ENCODE results near the gene CDH4. TPM values are rescaled to one million over a fixed set of nuclear protein-coding genes. Genes with fewer than 3 reads are reported as not detected.

CDH4 gene
- total and polyA plus RNA-seq, 2 donors (not counting 1 experiment from before 2014, with no cell fraction given), result not detected

DNA sequence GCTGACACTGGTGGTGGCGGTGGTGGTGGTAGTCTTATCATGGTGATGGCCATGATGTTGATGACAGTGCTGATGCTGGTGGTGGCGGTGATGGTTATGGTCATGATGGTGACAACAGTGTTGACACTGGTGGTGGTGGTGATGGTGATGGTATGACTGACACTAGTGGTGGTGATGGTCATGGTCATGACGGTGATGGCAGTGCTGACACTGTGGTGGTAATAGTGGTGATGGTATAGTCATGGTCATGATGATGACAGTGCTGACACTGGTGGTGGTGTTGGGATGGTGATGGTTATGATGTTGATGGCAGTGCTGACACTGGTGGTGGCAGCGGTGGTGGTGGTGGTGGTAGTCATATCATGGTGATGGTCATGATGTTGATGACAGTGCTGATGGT lies 205.7 kb downstream of the CDH4 start:
- H2AFZ ChIP-seq (ENCODE audit: insufficient read depth, low read depth, low read length, poor library complexity, severe bottlenecking), result no peak overlapping the region
- ChIA-PET CTCF (no interaction called here), POLR2A (no interaction called here)
- no peaks in the 10 kb centered on the region for H4K20me1 ChIP-seq (ENCODE audit: control insufficient read depth, insufficient read depth, low read length, poor library complexity, severe bottlenecking)
- no peaks in the 10 kb centered on the region for H3K79me2 ChIP-seq (ENCODE audit: control insufficient read depth, insufficient read depth, low read length)
- H3K36me3 ChIP-seq (replicated peaks in 1 of 2; ENCODE audit: control extremely low read depth in 1 of 2, control insufficient read depth in 1 of 2, extremely low read depth in 1 of 2, insufficient read depth in 2 of 2, low read length in 1 of 2), result no peaks in the 10 kb centered on the region
- H3K9me3 Mint-ChIP-seq (ENCODE audit: insufficient read depth), result peaks cover 3% of the 10 kb centered on the region
- H3K27me3 ChIP-seq (replicated peaks in 1 of 4; ENCODE audit: control extremely low read depth in 1 of 4, control insufficient read depth in 3 of 4, insufficient read depth in 4 of 4, low read length in 3 of 4), result no peaks in the 10 kb centered on the region
- H3K9me3 ChIP-seq (ENCODE audit: control extremely low read depth in 1 of 3, control insufficient read depth in 2 of 3, insufficient read depth in 1 of 3, low read length in 2 of 3), result peaks cover 0 to 36% (median 0%) of the 10 kb centered on the region in 3 donors
- no peak overlapping the region for H3K27ac Mint-ChIP-seq
- no peak overlapping the region for H3K4me2 ChIP-seq (replicated peaks; ENCODE audit: low read depth, low read length, poor library complexity, severe bottlenecking)
- no peak for DNase-seq
- no peak overlapping the region for H3K4me3 ChIP-seq (ENCODE audit: control extremely low read depth in 1 of 5, extremely low read depth in 1 of 5, insufficient read depth in 1 of 5, low read depth in 2 of 5, low read length in 4 of 5)
- H3K9ac ChIP-seq (ENCODE audit: low read length), result no peak overlapping the region
- intact Hi-C loops (cut with micrococcal nuclease), result no loop called here
- WGBS (ENCODE audit: insufficient coverage), result 98% methylated on average over 4 of the region's 4 CpGs
- H3K4me3 Mint-ChIP-seq, result no peak overlapping the region
- no peak for ATAC-seq (ENCODE audit: low read depth)
- TF ChIP-seq EZH2 (IDR thresholded peaks at IDR 0.05; ENCODE audit: borderline replicate concordance, insufficient read depth, low read depth, low read length, poor library complexity, severe bottlenecking), result no peak
- TF ChIP-seq, protein P1, sequence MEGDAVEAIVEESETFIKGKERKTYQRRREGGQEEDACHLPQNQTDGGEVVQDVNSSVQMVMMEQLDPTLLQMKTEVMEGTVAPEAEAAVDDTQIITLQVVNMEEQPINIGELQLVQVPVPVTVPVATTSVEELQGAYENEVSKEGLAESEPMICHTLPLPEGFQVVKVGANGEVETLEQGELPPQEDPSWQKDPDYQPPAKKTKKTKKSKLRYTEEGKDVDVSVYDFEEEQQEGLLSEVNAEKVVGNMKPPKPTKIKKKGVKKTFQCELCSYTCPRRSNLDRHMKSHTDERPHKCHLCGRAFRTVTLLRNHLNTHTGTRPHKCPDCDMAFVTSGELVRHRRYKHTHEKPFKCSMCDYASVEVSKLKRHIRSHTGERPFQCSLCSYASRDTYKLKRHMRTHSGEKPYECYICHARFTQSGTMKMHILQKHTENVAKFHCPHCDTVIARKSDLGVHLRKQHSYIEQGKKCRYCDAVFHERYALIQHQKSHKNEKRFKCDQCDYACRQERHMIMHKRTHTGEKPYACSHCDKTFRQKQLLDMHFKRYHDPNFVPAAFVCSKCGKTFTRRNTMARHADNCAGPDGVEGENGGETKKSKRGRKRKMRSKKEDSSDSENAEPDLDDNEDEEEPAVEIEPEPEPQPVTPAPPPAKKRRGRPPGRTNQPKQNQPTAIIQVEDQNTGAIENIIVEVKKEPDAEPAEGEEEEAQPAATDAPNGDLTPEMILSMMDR (IDR thresholded peaks at IDR 0.05), result no peak
- H3K4me1 Mint-ChIP-seq, result no peaks in the 10 kb centered on the region
- H3K4me1 ChIP-seq (ENCODE audit: control insufficient read depth in 2 of 2, insufficient read depth in 2 of 2, low read length in 2 of 2), result no peaks in the 10 kb centered on the region
- no peaks in the 10 kb centered on the region for H3K27me3 Mint-ChIP-seq
- no peak overlapping the region for H3K27ac ChIP-seq (ENCODE audit: low read length in 2 of 2)

DNA sequence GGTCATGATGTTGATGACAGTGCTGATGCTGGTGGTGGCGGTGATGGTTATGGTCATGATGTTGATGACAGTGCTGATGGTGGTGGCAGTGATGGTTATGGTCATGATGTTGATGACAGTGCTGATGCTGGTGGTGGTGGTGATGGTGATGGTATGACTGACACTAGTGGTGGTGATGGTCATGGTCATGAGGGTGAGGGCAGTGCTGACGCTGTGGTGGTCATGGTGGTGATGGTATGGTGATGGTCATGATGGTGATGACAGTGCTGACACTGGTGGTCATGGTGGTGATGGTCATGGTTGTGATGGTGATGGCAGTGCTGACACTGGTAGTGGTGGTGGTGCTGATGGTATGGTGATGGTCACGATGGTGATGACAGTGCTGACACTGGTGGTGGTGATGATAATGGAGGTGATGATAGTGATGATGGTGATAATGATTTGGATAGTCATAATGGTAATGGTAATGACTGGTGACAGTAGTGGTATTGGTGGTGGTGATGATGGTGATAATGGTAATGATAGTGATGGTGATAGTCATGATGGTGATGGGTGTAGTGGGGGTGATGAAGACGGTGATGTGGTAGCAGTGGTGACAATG lies 206.2 kb downstream of the CDH4 start:
- no peaks in the 10 kb centered on the region for H3K36me3 ChIP-seq (replicated peaks in 1 of 2; ENCODE audit: control extremely low read depth in 1 of 2, control insufficient read depth in 1 of 2, extremely low read depth in 1 of 2, insufficient read depth in 2 of 2, low read length in 1 of 2)
- ATAC-seq (ENCODE audit: low read depth), result no peak
- DNase-seq, result no peak
- H2AFZ ChIP-seq (ENCODE audit: insufficient read depth, low read depth, low read length, poor library complexity, severe bottlenecking), result no peak overlapping the region
- peaks cover 0 to 42% (median 0%) of the 10 kb centered on the region in 3 donors for H3K9me3 ChIP-seq (ENCODE audit: control extremely low read depth in 1 of 3, control insufficient read depth in 2 of 3, insufficient read depth in 1 of 3, low read length in 2 of 3)
- H4K20me1 ChIP-seq (ENCODE audit: control insufficient read depth, insufficient read depth, low read length, poor library complexity, severe bottlenecking), result no peaks in the 10 kb centered on the region
- no peak overlapping the region for H3K4me3 ChIP-seq (ENCODE audit: control extremely low read depth in 1 of 5, extremely low read depth in 1 of 5, insufficient read depth in 1 of 5, low read depth in 2 of 5, low read length in 4 of 5)
- intact Hi-C loops (cut with micrococcal nuclease), result no loop called here
- H3K9me3 Mint-ChIP-seq (ENCODE audit: insufficient read depth), result peaks cover 3% of the 10 kb centered on the region
- no peak overlapping the region for H3K9ac ChIP-seq (ENCODE audit: low read length)
- CTCF ChIA-PET, result no interaction called here
- no peaks in the 10 kb centered on the region for H3K79me2 ChIP-seq (ENCODE audit: control insufficient read depth, insufficient read depth, low read length)
- no peaks in the 10 kb centered on the region for H3K27me3 ChIP-seq (replicated peaks in 1 of 4; ENCODE audit: control extremely low read depth in 1 of 4, control insufficient read depth in 3 of 4, insufficient read depth in 4 of 4, low read length in 3 of 4)
- H3K4me2 ChIP-seq (replicated peaks; ENCODE audit: low read depth, low read length, poor library complexity, severe bottlenecking), result no peak overlapping the region
- no peak overlapping the region for H3K27ac ChIP-seq (ENCODE audit: low read length in 2 of 2)
- H3K4me1 ChIP-seq (ENCODE audit: control insufficient read depth in 2 of 2, insufficient read depth in 2 of 2, low read length in 2 of 2), result no peaks in the 10 kb centered on the region
- POLR2A ChIA-PET, result no interaction called here
- no peaks in the 10 kb centered on the region for H3K4me1 Mint-ChIP-seq
- no peaks in the 10 kb centered on the region for H3K27me3 Mint-ChIP-seq
- TF ChIP-seq EZH2 (IDR thresholded peaks at IDR 0.05; ENCODE audit: borderline replicate concordance, insufficient read depth, low read depth, low read length, poor library complexity, severe bottlenecking), result no peak
- TF ChIP-seq, protein P1 (IDR thresholded peaks at IDR 0.05), result no peak
- H3K4me3 Mint-ChIP-seq, result no peak overlapping the region
- WGBS (ENCODE audit: insufficient coverage), result 93% methylated on average over 3 of the region's 4 CpGs
- no peak overlapping the region for H3K27ac Mint-ChIP-seq

Measured in B cell (primary cell).